Measurements from ENCODE around the gene LILRA5. TPM values are rescaled to one million over a fixed set of nuclear protein-coding genes. Genes with fewer than 3 reads are reported as not detected.

The LILRA5 gene
- polyA plus RNA-seq, 1 donor from 2014 or later, result not detected

DNA sequence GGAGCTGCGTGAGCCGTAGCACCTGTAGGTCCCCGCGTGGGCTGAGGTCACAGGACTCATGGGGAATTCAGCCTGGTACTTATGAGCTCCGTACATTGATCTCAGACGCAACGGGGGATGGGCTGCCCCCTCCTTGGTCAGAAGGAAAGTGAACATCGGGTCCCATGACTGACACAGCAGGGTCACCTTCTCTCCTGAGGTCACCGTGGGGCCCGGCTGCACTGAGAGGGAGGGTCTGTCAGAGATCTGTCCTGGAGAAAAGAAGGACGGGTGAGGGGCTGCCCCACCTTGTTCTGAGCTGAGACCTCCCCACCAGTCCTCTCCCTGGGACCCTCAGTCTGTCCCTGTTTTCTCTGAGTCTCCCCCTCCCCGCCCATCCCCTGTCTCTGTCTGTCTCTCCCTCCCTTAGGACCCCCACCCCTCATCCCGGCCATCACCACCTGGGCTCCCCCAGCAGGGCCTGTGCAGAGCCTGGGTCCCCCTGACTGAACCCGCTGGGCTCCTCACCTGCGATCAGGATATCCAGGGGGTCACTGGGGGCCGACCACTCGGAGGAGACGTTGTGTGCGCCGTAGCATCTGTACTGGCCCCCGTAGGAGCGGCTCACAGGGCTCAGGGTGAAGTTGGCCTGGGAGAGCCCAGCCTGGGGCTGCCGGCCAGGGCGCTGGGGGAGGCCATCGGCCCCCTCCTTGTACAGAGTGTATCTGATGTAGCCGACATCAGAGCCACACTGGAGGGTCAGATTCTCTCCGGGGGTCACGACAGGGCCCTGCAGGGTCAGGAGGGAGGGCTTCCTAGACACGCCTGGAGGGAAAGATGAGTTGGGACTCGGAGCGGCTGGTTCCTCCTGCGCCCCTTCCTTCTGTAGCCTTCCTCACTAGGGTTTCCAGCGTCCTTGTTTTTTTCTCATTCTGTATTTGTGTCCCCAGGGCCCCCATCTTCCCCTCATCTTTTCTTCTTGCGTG lies 24.2 kb upstream of the LILRA5 start:
- Histone ChIP-seq H3K27ac (ENCODE audit: low read length) (no peak overlapping the region), H4K20me1 (ENCODE audit: insufficient read depth) (no peaks in the 10 kb centered on the region), H3F3A (ENCODE audit: insufficient read depth, low read length, poor library complexity, severe bottlenecking) (no peaks in the 10 kb centered on the region), H3K79me2 (replicated peaks; ENCODE audit: insufficient read depth, low read length) (no peaks in the 10 kb centered on the region), H3K4me3 (ENCODE audit: low read length) (no peak overlapping the region), H3K4me2 (ENCODE audit: low read length) (no peak overlapping the region), H3K27me3 (ENCODE audit: insufficient read depth, low read depth, low read length) (no peaks in the 10 kb centered on the region), H3K36me3 (ENCODE audit: insufficient read depth, low read length) (no peaks in the 10 kb centered on the region), H3K9me3 (ENCODE audit: low read length) (no peaks in the 10 kb centered on the region), H3K9ac (ENCODE audit: low read length) (no peak overlapping the region), H2AFZ (ENCODE audit: low read depth, low read length) (no peak overlapping the region), H3K9me2 (ENCODE audit: insufficient read depth, low read length) (no peaks in the 10 kb centered on the region)
- no peak for TF ChIP-seq MXI1 (conservative IDR thresholded peaks at IDR 0.05; ENCODE audit: poor library complexity, severe bottlenecking)
- TF ChIP-seq TAF1 (IDR thresholded peaks at IDR 0.05; ENCODE audit: low read depth), result no peak
- no peak for TF ChIP-seq EZH2 (IDR thresholded peaks at IDR 0.05; ENCODE audit: borderline replicate concordance, insufficient read depth, low read length, poor library complexity, severe bottlenecking)
- TF ChIP-seq EP300 (conservative IDR thresholded peaks at IDR 0.05; ENCODE audit: poor library complexity, severe bottlenecking), result no peak

DNA sequence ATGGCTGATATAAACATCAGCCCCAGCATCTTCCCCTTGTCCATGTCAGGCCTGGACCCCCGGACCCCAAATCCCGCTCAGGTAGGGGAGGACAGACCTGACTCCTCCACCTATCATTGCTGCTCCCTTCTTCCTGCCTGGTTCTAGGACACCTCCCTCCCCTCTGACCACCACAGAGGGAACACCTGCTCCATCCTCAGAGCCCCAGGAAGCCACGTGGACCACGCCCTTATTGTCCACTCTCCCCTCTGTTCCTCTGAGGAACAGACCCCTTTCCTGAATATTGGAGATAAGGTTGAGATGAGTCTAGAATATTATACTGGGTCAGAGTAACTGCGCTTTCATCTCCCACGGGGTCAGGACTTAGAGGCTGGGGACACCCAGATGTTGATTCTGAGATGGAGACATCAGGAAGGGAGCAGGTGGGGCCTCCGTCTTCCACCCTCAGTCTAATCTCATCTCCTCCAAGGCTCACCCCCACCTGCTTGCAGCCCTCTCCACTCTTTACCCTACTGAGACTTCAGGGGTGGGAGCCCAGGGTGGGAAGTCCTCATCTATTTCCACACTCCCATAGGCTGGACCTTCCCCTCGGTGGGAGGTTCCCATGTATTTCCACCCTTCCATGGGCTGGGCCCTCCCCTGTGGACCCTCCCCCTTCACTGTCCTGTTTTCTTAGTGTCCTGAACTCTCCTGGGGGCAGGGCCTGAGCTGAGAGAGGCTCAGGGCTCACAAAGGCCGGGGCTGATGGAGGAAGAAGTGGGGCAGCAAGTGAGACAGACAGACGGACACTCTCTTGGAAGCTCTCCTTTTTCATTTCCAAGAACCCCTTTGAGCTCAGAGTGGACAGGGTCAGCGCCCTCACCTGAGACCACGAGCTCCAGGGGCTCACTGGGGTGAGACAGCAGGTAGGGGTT lies 23.3 kb upstream of the LILRA5 start:
- H3F3A ChIP-seq (ENCODE audit: insufficient read depth, low read length, poor library complexity, severe bottlenecking), result no peaks in the 10 kb centered on the region
- no peak overlapping the region for H2AFZ ChIP-seq (ENCODE audit: low read depth, low read length)
- TF ChIP-seq SMC3 (conservative IDR thresholded peaks at IDR 0.05; ENCODE audit: poor library complexity) (no peak), POLR2AphosphoS5 (IDR thresholded peaks at IDR 0.05) (no peak), MXI1 (conservative IDR thresholded peaks at IDR 0.05; ENCODE audit: poor library complexity, severe bottlenecking) (no peak), EP300 (conservative IDR thresholded peaks at IDR 0.05; ENCODE audit: poor library complexity, severe bottlenecking) (no peak), RAD21 (conservative IDR thresholded peaks at IDR 0.05) (no peak), TAF1 (IDR thresholded peaks at IDR 0.05; ENCODE audit: low read depth) (no peak)
- TF ChIP-seq, protein P1, sequence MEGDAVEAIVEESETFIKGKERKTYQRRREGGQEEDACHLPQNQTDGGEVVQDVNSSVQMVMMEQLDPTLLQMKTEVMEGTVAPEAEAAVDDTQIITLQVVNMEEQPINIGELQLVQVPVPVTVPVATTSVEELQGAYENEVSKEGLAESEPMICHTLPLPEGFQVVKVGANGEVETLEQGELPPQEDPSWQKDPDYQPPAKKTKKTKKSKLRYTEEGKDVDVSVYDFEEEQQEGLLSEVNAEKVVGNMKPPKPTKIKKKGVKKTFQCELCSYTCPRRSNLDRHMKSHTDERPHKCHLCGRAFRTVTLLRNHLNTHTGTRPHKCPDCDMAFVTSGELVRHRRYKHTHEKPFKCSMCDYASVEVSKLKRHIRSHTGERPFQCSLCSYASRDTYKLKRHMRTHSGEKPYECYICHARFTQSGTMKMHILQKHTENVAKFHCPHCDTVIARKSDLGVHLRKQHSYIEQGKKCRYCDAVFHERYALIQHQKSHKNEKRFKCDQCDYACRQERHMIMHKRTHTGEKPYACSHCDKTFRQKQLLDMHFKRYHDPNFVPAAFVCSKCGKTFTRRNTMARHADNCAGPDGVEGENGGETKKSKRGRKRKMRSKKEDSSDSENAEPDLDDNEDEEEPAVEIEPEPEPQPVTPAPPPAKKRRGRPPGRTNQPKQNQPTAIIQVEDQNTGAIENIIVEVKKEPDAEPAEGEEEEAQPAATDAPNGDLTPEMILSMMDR (IDR thresholded peaks at IDR 0.05; ENCODE audit: poor library complexity, severe bottlenecking), result no peak
- H3K9me3 ChIP-seq (ENCODE audit: low read length), result no peaks in the 10 kb centered on the region
- H3K9me2 ChIP-seq (ENCODE audit: insufficient read depth, low read length), result no peaks in the 10 kb centered on the region
- H3K27ac ChIP-seq (ENCODE audit: low read length), result no peak overlapping the region
- no peaks in the 10 kb centered on the region for H3K79me2 ChIP-seq (replicated peaks; ENCODE audit: insufficient read depth, low read length)
- H3K9ac ChIP-seq (ENCODE audit: low read length), result no peak overlapping the region
- no peaks in the 10 kb centered on the region for H3K36me3 ChIP-seq (ENCODE audit: insufficient read depth, low read length)
- no peak overlapping the region for H3K4me2 ChIP-seq (ENCODE audit: low read length)
- no peak overlapping the region for H3K4me3 ChIP-seq (ENCODE audit: low read length)
- no peaks in the 10 kb centered on the region for H3K27me3 ChIP-seq (ENCODE audit: insufficient read depth, low read depth, low read length)
- no peaks in the 10 kb centered on the region for H4K20me1 ChIP-seq (ENCODE audit: insufficient read depth)

DNA sequence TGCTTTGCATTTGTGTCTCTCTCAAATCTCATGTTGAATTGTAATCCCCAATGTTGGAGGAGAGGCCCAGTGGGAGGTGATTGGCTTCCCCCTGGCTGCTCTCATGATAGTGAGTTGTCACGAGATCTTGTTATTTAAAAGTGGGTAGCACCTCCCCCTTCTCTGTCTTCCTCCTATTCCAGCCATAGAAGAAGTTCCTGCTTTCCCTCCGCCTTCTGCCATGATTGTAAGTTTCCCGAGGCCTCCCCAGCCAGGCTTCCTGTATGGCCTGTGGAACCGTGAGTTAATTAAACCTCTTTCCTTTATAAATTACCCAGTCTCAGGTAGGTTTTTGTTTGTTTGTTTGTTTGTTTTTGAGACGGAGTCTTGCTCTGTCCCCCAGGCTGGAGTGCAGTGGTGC lies 22.2 kb upstream of the LILRA5 start:
- H3K4me2 ChIP-seq (ENCODE audit: low read length), result no peak overlapping the region
- no peak for TF ChIP-seq POLR2AphosphoS5 (IDR thresholded peaks at IDR 0.05)
- TF ChIP-seq SMC3 (conservative IDR thresholded peaks at IDR 0.05; ENCODE audit: poor library complexity), result no peak
- no peak for TF ChIP-seq RAD21 (conservative IDR thresholded peaks at IDR 0.05)
- TF ChIP-seq, protein P1 (IDR thresholded peaks at IDR 0.05; ENCODE audit: poor library complexity, severe bottlenecking), result no peak
- no peak for TF ChIP-seq EP300 (conservative IDR thresholded peaks at IDR 0.05; ENCODE audit: poor library complexity, severe bottlenecking)
- TF ChIP-seq EZH2 (IDR thresholded peaks at IDR 0.05; ENCODE audit: borderline replicate concordance, insufficient read depth, low read length, poor library complexity, severe bottlenecking), result no peak
- no peak for TF ChIP-seq MXI1 (conservative IDR thresholded peaks at IDR 0.05; ENCODE audit: poor library complexity, severe bottlenecking)
- TF ChIP-seq TAF1 (IDR thresholded peaks at IDR 0.05; ENCODE audit: low read depth), result no peak
- TF ChIP-seq, protein P2, sequence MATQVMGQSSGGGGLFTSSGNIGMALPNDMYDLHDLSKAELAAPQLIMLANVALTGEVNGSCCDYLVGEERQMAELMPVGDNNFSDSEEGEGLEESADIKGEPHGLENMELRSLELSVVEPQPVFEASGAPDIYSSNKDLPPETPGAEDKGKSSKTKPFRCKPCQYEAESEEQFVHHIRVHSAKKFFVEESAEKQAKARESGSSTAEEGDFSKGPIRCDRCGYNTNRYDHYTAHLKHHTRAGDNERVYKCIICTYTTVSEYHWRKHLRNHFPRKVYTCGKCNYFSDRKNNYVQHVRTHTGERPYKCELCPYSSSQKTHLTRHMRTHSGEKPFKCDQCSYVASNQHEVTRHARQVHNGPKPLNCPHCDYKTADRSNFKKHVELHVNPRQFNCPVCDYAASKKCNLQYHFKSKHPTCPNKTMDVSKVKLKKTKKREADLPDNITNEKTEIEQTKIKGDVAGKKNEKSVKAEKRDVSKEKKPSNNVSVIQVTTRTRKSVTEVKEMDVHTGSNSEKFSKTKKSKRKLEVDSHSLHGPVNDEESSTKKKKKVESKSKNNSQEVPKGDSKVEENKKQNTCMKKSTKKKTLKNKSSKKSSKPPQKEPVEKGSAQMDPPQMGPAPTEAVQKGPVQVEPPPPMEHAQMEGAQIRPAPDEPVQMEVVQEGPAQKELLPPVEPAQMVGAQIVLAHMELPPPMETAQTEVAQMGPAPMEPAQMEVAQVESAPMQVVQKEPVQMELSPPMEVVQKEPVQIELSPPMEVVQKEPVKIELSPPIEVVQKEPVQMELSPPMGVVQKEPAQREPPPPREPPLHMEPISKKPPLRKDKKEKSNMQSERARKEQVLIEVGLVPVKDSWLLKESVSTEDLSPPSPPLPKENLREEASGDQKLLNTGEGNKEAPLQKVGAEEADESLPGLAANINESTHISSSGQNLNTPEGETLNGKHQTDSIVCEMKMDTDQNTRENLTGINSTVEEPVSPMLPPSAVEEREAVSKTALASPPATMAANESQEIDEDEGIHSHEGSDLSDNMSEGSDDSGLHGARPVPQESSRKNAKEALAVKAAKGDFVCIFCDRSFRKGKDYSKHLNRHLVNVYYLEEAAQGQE (IDR thresholded peaks at IDR 0.05; ENCODE audit: borderline replicate concordance), result no peak
- H4K20me1 ChIP-seq (ENCODE audit: insufficient read depth), result no peaks in the 10 kb centered on the region
- no peak overlapping the region for H2AFZ ChIP-seq (ENCODE audit: low read depth, low read length)
- H3K4me3 ChIP-seq (ENCODE audit: low read length), result no peak overlapping the region
- H3K9me2 ChIP-seq (ENCODE audit: insufficient read depth, low read length), result no peaks in the 10 kb centered on the region
- H3K9ac ChIP-seq (ENCODE audit: low read length), result no peak overlapping the region
- H3K36me3 ChIP-seq (ENCODE audit: insufficient read depth, low read length), result no peaks in the 10 kb centered on the region
- H3K27ac ChIP-seq (ENCODE audit: low read length), result no peak overlapping the region
- H3F3A ChIP-seq (ENCODE audit: insufficient read depth, low read length, poor library complexity, severe bottlenecking), result no peaks in the 10 kb centered on the region
- H3K79me2 ChIP-seq (replicated peaks; ENCODE audit: insufficient read depth, low read length), result no peaks in the 10 kb centered on the region
- H3K9me3 ChIP-seq (ENCODE audit: low read length), result no peaks in the 10 kb centered on the region
- no peaks in the 10 kb centered on the region for H3K27me3 ChIP-seq (ENCODE audit: insufficient read depth, low read depth, low read length)
